GM19452 (cell line): ENCODE measurements around the gene ZNF511.

ENCODE experiments used
- ATAC-seq: cut with Tn5 transposase; IDR thresholded peaks from one replicate; pipeline ENCODE4 v1.9.1; 2021; ENCODE audit not compliant: unreplicated experiment

The ZNF511 gene

DNA sequence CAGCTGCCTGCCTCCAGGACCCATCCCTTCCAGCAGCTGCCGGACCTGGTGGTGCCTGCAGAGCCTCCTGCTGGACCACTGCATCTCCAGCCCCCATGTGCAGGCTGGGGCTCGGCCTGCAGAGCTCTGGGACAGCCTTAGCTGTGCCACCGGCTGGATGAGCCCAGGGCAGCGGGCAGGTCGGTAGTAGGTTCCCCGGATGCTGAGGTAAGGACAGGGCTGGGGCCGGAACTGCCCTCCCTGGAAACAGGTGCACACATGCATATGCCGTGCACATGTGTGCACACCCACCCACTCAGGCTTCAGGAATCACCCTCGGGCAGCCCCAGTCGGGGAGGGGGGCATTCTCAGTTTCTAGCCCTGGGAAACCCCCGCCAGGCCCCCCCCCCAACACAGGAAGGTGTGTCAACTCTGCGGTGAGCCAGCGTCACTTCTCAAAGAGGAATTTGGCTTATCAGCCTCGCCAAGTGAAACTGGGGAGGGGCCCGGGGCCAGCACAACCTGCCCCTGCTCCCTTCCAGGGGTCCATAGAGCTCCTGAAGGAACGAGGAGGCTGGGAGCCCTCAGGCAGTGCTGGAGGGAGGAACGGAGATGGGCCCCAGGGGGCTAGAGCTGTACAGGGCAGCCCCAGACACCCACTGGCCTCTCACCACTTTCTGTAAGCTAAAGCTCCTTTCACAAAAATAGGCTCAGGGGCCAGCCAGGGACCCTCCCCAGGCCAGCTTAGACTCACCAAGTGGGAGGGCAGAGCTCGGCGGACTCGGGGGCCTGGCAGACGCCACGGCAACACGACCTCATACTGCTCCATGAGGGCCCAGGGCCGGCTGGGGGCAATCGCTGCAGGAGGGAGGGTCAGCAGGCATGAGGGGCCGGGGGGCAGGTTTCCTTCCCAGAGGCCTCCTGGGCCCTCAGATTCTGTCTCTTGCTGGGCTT, 33.7 kb upstream of the ZNF511 start:
- ATAC-seq, result peak; percentile 42

DNA sequence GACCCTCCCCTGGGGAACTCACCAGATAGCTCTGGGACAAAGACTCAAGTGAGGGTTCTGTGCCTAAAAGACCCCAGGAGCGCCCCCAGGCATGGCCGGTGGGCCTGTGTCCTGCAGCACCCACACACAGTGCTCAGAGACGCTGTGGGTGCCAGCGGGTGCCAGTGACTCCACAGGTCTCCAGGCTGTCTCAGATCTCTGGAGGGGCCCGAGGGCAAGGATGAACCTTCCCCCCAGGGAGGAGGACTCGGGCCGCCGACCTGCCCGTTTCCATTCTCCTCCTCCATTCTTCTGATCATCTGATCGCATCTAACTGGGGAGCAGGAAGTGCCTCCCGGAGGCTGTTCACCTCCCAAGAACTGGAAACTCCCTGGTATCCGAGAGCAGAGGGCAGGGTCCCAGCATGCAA, 33.0 kb upstream of the ZNF511 start:
- ATAC-seq, result peak; percentile 36

GRCh38 chr10:133276100-133276434, 32.6 kb upstream of the ZNF511 start:
- ATAC-seq, result no peak

DNA sequence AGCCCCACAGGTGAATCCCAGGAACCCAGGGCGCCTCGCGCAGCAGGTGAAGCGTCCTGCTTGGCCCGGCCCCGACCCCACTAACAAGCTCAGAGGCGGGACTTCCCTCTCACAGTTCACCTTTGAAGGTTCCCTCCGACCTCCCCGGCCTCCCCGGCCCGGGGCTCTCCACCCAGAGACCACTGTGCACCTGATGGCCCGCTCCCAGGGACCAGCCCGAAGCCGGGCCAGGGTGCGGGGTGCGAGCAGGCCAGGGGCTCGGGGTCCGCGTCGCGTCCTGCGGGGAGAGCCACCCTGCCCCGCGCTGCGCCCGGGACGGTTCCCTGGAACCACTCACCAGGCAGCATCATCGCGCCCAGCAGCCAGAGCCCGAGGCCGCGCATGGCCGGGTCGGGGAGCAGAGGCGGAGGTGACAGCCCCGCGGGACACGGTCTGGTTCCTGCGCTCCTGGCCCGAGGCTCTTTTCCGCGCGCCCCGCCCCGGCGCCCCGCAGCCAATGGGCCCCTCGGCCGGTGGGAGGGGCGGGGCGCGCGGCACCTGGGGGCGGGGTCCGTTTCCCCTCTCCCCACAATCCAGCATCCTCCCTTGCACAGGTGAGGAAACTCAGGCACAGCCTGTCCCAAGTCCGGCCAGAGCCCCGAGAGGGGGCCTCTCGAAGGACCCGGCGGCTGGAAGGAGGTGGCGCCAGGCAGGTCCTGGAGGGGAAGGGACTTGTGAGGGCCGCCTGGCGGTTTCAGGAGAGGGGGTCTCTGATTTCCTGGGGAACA, 32.1 kb upstream of the ZNF511 start, which contains the start of gene ADAM8:
Gene ADAM8, minus strand, starts transcription at position 434 of the 767 bp plus-strand sequence. Its CDS starts 51 bp downstream, at position 383.
- ATAC-seq, result peak; percentile 45

GRCh38 chr10:133277277-133277992, 31.3 kb upstream of the ZNF511 start:
- ATAC-seq, result no peak

GRCh38 chr10:133277993-133278576, 30.6 kb upstream of the ZNF511 start:
- ATAC-seq, result no peak

GRCh38 chr10:133278577-133279265, 30.0 kb upstream of the ZNF511 start:
- ATAC-seq, result peak; percentile 42

GRCh38 chr10:133279326-133280226, 29.1 kb upstream of the ZNF511 start:
- no peak for ATAC-seq

DNA sequence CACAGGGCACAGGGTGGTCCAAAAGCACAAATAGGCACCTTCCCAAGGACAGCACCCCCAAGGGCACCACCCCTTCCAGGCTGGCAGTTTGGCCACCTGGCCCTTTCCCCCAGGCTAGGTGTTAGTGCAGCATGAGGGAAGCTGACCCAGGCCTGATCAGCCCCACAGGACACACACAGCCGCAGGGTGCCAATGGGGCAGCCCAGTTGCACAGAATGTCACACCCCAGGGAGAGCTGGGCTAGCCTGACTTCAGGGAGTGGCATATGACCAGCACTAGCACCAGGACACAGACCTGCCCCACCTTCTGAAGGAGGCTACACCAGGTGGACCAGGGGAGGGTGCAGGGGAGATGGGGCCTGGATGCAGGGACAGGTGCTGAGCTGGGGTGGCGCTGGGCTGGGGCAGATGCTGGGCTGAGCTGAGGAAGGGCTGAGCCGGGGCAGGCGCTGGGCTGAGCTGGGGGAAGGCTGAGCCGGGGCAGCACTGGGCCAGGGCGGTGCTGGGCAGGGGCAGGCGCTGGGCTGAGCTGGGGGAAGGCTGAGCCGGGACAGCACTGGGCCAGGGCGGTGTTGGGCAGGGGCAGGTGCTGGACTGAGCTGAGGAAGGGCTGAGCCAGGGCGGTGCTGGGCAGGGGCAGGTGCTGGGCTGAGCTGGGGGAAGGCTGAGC, 28.2 kb upstream of the ZNF511 start:
- ATAC-seq, result no peak

- ATAC-seq, result no peak
These were observed 27.6 kb upstream of the ZNF511 start for GRCh38 chr10:133281084-133281483.

- no peak for ATAC-seq
These were observed 26.9 kb upstream of the ZNF511 start for GRCh38 chr10:133281628-133282372.

DNA sequence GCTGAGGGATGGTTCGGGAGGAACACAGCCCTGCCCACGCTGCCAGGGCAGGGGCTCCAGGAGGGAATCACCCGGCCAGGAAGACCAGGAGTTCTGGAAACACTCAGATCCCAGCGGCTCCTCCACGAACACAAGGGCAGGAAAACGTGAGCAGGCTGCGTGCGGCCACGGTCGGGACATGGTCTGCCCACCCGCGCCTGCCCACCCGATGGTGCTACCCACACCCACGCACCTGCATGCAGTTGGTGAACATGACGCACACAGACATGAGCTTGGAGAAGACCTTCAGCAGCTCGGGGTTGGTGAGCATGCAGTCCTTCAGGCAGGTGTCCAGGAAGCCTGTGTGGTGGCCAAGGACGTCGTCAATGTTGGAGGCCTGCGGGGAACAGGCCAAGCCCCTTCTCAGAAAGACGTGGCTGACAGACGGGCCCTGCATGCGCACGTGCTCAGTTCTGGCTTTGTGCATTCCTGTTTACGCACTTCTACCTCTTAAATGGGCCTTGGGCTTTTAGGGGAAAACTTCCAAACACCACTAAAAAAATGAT, 25.8 kb upstream of the ZNF511 start:
- no peak for ATAC-seq

DNA sequence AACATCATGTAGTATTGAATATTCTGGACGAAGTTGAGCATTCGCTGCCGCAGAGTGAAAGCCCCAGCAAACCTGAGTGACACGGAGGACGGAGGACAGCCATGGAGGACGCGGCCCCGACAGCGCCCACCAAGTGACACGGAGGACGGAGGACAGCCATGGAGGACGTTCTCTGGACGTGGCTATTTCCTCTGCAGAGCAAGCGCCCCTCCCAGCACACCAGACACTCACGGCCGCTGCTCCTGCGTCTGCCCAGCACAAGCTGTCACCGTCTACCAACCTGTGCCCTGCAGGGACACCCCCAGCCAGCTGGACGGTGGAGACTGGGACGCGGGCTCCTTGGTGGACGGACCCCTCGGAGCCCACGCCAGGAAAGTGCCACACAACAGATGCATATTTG, 24.8 kb upstream of the ZNF511 start:
- ATAC-seq, result no peak

- no peak for ATAC-seq
These were observed 23.5 kb upstream of the ZNF511 start for GRCh38 chr10:133285217-133285616.

DNA sequence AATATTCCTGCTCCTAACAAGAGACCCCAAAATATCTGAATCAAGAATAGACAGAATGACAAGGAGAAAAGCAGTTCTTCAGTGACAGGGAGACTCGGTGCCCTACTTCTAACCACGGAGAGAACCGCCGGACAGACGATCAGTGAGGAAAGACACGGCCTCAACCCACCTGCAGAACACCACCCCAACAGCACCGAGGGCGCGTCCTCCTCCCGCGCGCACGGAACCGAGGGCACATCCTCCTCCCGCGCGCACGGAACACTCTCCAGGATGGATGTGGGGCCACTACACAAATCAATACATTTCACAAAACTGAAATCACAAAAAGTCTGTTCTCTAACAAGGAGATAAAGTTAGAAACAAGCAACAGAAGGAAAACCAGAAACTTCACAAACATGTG, 22.3 kb upstream of the ZNF511 start:
- ATAC-seq, result no peak

DNA sequence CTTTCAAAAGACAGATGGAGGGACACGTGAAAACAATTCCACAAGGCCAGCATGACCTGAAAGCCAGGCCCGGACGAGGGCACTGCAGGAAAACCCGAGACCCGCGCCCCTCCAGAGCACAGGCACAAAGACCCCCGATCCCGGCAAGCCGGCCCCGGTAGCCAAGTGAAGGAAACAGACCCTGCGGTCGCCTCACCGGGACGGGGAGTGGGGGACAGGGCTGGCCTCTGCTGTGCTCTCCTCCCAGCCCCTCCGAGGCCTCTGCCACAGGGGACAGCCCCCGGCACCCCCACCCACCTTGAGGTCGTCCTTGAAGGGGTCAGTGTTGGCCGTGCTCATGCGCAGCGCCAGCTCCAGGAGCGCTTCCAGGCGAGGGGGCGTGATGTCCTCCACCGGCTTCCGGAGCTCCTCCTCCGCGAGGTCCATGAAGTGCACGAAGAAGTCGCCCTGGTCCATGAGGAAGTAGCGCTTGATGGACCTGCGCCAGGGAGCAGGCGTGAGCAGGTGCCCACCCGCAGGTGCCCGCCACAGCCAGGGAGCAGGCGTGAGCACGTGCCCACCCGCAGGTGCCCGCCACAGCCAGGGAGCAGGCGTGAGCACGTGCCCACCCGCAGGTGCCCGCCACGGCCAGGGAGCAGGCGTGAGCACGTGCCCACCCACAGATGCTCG, 20.7 kb upstream of the ZNF511 start:
- ATAC-seq, result no peak

GRCh38 chr10:133289761-133290160, 19.0 kb upstream of the ZNF511 start:
- ATAC-seq, result no peak
